Smooth muscle cell (in vitro differentiated cells): ENCODE results near the gene GIPR. TPM values are rescaled to one million over a fixed set of nuclear protein-coding genes. Genes with fewer than 3 reads are reported as not detected.
"Not testable (repeated sequence)": the region's sequence is repeated elsewhere in the genome, so short reads cannot be mapped to it uniquely, and the experiment has no call there.

Experiments used
- DNase-seq: peaks from one replicate; lab custom pipeline; 2025; ENCODE audit not compliant: unreplicated experiment; lab: John Stamatoyannopoulos, UW
- H2AFZ ChIP-seq: fragments of 200-600 bp; sonication (generic); 2 replicates; pipeline ENCODE4 v1.6.0; 2016; ENCODE audit warnings: antibody characterized with exemption, low read depth, mild to moderate bottlenecking
- H3F3A ChIP-seq: fragments of 200-600 bp; sonication (generic); 2 replicates; pipeline ENCODE4 v1.6.0; 2017; ENCODE audit warnings: antibody characterized with exemption, low read depth
- H3K27ac ChIP-seq: fragments of 200-600 bp; sonication (generic); 2 replicates; pipeline ENCODE4 v1.5.1; 2016; ENCODE audit warnings: low read depth, mild to moderate bottlenecking
- H3K27me3 ChIP-seq: fragments of 200-600 bp; sonication (generic); 2 replicates; pipeline ENCODE4 v1.6.1; 2016; ENCODE audit warnings: low read depth, mild to moderate bottlenecking
- H3K36me3 ChIP-seq: fragments of 200-600 bp; sonication (generic); 2 replicates; pipeline ENCODE4 v1.5.1; 2016; ENCODE audit warnings: low read depth
- H3K4me1 ChIP-seq: fragments of 200-600 bp; sonication (generic); 2 replicates; pipeline ENCODE4 v1.5.1; 2016; ENCODE audit warnings: low read depth
- H3K4me2 ChIP-seq: fragments of 200-600 bp; sonication (generic); 2 replicates; pipeline ENCODE4 v1.6.0; 2016; ENCODE audit warnings: mild to moderate bottlenecking
- H3K4me3 ChIP-seq: fragments of 200-600 bp; sonication (generic); 2 replicates; pipeline ENCODE4 v1.5.1; 2016; ENCODE audit warnings: mild to moderate bottlenecking
- H3K79me2 ChIP-seq: fragments of 200-600 bp; sonication (generic); 2 replicates; pipeline ENCODE4 v1.6.0; 2016; ENCODE audit warnings: low read depth, mild to moderate bottlenecking
- H3K9ac ChIP-seq: fragments of 200-600 bp; sonication (generic); 2 replicates; pipeline ENCODE4 v1.6.0; 2016; ENCODE audit warnings: low read depth
- H3K9me3 ChIP-seq: fragments of 200-600 bp; sonication (generic); replicated peaks from 2 replicates; pipeline ENCODE4 v1.5.1; 2016; ENCODE audit warnings: low read depth
- H4K20me1 ChIP-seq: fragments of 200-600 bp; sonication (generic); 2 replicates; pipeline ENCODE4 v1.6.0; 2016; ENCODE audit warnings: low read depth
- WGBS: methylation state at CpG from one replicate; pipeline ENCODE4 v1.1.7; 2016; ENCODE audit warnings: low lambda C conversion rate; 5-methylcytosine and 5-hydroxymethylcytosine counted together
- polyA plus RNA-seq: library from polyadenylated mRNA; unstranded; fragments of >200 nt; fragmentation: Nextera tagmentation; extraction: Ambion mirVana; gene quantifications from 2 replicates; pipeline ENCODE4 v1.2.1, GENCODE V29; 2016
- total RNA-seq: library from RNA; depleted of rRNA; stranded (reverse); fragments of >200 nt; gene quantifications from 2 replicates; pipeline ENCODE4 v1.2.3, GENCODE V29; 2014
- TF ChIP-seq, protein P1 (sequence below): fragments of 200-600 bp; sonication (generic); IDR thresholded peaks from 2 replicates; pipeline ENCODE4 v1.5.1; 2017; ENCODE audit warnings: borderline replicate concordance, mild to moderate bottlenecking, antibody characterized with exemption; ENCODE audit not compliant: insufficient read depth, poor library complexity, severe bottlenecking

Gene GIPR
- total and polyA plus RNA-seq, 2 experiments from 2014 or later = 0.99 to 2.4 TPM

DNA sequence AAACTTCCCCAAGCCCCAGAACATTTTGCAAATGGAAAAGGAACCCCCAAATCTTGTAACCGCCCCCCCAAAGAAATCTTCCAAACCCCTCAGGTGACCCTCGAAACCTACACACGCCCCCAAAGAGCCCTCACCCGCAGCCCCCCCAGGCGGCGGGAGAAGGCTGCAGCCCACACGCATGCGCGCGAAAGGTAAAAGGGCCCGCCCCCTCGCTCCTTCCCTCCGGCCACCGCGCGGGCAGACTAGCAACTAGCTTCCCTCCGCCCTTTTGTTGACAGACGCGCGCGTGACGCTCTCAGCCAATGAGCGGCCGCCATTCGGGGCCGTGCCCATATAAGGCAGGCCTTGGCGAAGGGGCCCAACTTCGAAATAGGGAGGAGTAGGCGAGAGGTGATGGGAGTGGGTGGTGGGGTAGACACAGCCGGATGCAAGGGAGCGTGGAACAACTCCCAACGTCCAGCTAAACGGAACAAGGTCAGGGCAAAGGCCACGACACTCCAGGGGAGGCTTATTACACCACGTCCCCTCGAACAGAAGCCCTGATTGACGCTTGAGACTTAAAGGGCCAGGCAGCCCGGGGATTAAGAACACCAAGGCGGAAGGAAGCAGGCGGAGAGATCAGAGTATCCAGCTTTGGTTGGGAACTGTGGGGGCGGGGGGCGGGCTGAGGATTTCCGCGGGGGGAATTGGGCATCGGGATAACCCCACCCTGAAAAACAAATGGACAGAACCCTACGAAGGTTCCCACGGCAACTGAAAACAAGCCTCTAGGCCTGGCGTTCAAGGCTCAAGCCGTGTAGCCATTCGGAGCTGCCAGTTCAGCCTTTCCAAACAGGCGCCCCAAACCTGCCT is 49.3 kb downstream of the GIPR start:
- TF ChIP-seq, protein P1, sequence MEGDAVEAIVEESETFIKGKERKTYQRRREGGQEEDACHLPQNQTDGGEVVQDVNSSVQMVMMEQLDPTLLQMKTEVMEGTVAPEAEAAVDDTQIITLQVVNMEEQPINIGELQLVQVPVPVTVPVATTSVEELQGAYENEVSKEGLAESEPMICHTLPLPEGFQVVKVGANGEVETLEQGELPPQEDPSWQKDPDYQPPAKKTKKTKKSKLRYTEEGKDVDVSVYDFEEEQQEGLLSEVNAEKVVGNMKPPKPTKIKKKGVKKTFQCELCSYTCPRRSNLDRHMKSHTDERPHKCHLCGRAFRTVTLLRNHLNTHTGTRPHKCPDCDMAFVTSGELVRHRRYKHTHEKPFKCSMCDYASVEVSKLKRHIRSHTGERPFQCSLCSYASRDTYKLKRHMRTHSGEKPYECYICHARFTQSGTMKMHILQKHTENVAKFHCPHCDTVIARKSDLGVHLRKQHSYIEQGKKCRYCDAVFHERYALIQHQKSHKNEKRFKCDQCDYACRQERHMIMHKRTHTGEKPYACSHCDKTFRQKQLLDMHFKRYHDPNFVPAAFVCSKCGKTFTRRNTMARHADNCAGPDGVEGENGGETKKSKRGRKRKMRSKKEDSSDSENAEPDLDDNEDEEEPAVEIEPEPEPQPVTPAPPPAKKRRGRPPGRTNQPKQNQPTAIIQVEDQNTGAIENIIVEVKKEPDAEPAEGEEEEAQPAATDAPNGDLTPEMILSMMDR = peak; percentile 8
- Histone ChIP-seq H3K36me3 (no peaks in the 10 kb centered on the region), H3K9ac (peak overlapping the region; percentile 83), H3K4me2 (peak overlapping the region; percentile 96), H3K4me1 (no peaks in the 10 kb centered on the region), H3K4me3 (peak overlapping the region; percentile 85), H3F3A (no peaks in the 10 kb centered on the region), H3K9me3 (no peaks in the 10 kb centered on the region), H2AFZ (peak overlapping the region; percentile 52), H4K20me1 (no peaks in the 10 kb centered on the region), H3K79me2 (peaks cover 62% of the 10 kb centered on the region), H3K27me3 (no peaks in the 10 kb centered on the region), H3K27ac (peak overlapping the region; percentile 84)
- under 1% methylated on average over 51 of the region's 51 CpGs for WGBS
- DNase-seq = peak; percentile 88

DNA sequence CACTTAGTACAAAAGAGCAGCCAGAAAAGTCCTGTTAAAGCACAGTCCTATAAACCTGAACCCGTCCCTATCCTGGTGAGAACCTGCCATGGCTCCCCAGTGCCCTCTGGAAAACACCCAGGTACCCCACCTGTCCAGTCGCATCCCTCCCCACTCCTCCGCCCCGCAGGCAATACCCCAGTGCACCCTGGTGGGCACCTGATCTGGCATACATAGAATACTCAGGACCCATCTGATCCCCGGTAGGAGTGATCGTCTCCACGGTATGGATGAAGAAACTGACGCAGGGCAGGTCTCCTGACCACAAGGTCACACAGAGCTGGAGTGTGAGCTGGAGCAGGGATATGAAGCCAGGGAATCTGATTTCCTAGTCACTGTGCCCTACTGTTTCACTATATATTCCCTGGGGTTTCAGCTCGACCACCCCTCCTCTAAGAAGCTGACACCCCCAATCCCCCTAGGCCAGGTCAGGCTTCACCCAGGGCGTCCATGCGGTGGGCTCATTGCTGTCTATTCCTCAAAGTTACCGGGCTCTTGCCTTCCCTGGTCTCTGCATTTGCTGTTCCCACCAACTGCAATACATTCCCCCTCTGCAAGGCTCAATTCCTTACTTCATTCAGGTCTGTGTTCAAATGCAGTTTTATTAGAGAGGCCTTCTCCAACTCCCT is 50.1 kb downstream of the GIPR start:
- TF ChIP-seq, protein P1 = no peak
- H2AFZ ChIP-seq = no peak overlapping the region

DNA sequence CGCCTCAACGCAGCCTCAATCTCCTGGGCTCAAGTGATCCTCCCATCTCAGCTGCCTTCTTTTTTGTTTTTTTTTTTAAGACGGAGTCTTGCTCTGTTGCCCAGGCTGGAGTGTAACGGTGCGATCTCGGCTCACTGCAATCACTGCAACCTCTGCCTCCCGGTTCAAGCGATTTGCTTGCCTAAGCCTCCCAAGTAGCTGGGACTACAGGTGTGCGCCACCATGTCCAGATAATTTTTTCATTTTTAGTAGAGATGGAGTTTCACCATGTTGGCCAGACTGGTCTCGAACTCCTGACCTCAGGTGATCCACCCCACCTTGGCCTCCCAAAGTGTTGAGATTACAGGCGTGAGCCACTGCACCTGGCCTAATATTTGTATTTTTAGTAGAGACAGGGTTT is 52.0 kb downstream of the GIPR start:
- Histone ChIP-seq H3K79me2 (peaks cover 48% of the 10 kb centered on the region), H4K20me1 (peaks cover 21% of the 10 kb centered on the region), H3F3A (peaks cover 20% of the 10 kb centered on the region)
- H3K9me3 ChIP-seq, H2AFZ ChIP-seq, H3K27ac ChIP-seq, H3K4me3 ChIP-seq, H3K4me1 ChIP-seq, DNase-seq, H3K4me2 ChIP-seq, H3K36me3 ChIP-seq, H3K27me3 ChIP-seq, H3K9ac ChIP-seq: not testable (repeated sequence)
- WGBS = 98% methylated on average over 11 of the region's 11 CpGs

More for the DNA sequence above, 50.1 kb downstream of the GIPR start:
- H3K36me3 ChIP-seq = no peaks in the 10 kb centered on the region
- H3K9ac ChIP-seq = peak overlapping the region; percentile 42
- WGBS = 58% methylated on average over 12 of the region's 12 CpGs
- peaks cover 5% of the 10 kb centered on the region for H4K20me1 ChIP-seq
- peak overlapping the region; percentile 84 for H3K27ac ChIP-seq
- no peaks in the 10 kb centered on the region for H3K4me1 ChIP-seq
- peak overlapping the region; percentile 85 for H3K4me3 ChIP-seq
- H3K27me3 ChIP-seq = no peaks in the 10 kb centered on the region
- H3K9me3 ChIP-seq = no peaks in the 10 kb centered on the region
- peak overlapping the region; percentile 96 for H3K4me2 ChIP-seq
- H3K79me2 ChIP-seq = peaks cover 55% of the 10 kb centered on the region
- DNase-seq = no peak
- peaks cover 4% of the 10 kb centered on the region for H3F3A ChIP-seq

DNA sequence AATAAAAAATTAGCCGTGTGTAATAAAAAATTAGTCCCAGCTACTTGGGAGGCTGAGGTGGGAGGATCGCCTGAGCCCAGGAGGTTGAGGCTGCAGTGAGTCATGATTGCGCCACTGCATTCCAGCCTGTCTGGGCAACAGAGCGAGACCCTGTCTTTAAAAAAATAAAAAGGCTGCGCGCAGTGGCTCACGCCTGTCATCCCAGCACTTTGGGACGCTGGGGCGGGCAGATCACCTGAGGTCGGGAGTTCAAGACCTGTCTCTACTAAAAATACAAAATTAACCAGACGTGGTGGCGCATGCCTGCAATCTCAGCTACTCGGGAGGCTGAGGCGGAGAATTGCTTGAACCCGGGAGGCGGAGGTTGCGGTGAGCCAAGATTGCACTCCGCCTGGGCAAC is 60.7 kb downstream of the GIPR start:
- 95% methylated on average over 18 of the region's 18 CpGs for whole genome bisulfite sequencing
- H3K4me2 ChIP-seq, H3K4me1 ChIP-seq, H3K27ac ChIP-seq, H3K27me3 ChIP-seq, H3K9ac ChIP-seq, H3K4me3 ChIP-seq, DNase-seq, H3K36me3 ChIP-seq, H2AFZ ChIP-seq, H3K9me3 ChIP-seq: not testable (repeated sequence)
- Histone ChIP-seq H4K20me1 (peaks cover 47% of the 10 kb centered on the region), H3F3A (peaks cover 11% of the 10 kb centered on the region), H3K79me2 (peaks cover 67% of the 10 kb centered on the region)
